ENCODE results near the gene ABCB11. TPM values are rescaled to one million over a fixed set of nuclear protein-coding genes. Genes with fewer than 3 reads are reported as not detected.
"Not testable (repeated sequence)": the region's sequence is repeated elsewhere in the genome, so short reads cannot be mapped to it uniquely, and the experiment has no call there.

Gene ABCB11
- total RNA-seq, 1 donor, result 0.42 TPM

DNA sequence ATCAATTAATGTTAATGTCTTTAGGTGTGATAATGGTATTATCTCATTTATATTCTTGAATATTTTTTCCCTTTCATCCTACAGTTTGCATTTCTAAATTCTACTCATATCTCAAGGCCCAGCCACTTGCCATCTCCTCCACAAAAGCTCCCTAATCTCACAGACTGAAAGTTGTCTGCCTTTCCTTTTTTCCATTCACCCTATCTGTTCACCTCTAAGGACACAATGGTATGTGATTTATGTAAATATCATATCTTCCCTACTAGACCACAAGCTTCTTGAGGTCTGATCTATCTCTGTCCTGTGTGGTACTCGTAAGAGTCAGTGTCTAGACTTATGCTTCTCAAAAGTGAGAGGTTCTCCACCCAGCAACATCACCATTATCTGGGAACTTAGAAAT, 137.0 kb downstream of the ABCB11 start:
- peaks cover 11% of the 10 kb centered on the region for H3K4me1 ChIP-seq (ENCODE audit: insufficient read depth, low read length)
- no peaks in the 10 kb centered on the region for H3K27me3 ChIP-seq (ENCODE audit: insufficient read depth, low read length)
- no peaks in the 10 kb centered on the region for H3K9me3 ChIP-seq (ENCODE audit: low read depth, low read length)
- no peak overlapping the region for H3K4me3 ChIP-seq (ENCODE audit: low read length)

GRCh38 chr2:168892327-168892726, 138.8 kb downstream of the ABCB11 start:
- no peaks in the 10 kb centered on the region for H3K27me3 ChIP-seq (ENCODE audit: insufficient read depth, low read length)
- no peaks in the 10 kb centered on the region for H3K9me3 ChIP-seq (ENCODE audit: low read depth, low read length)
- peaks cover 11% of the 10 kb centered on the region for H3K4me1 ChIP-seq (ENCODE audit: insufficient read depth, low read length)
- no peak overlapping the region for H3K4me3 ChIP-seq (ENCODE audit: low read length)

DNA sequence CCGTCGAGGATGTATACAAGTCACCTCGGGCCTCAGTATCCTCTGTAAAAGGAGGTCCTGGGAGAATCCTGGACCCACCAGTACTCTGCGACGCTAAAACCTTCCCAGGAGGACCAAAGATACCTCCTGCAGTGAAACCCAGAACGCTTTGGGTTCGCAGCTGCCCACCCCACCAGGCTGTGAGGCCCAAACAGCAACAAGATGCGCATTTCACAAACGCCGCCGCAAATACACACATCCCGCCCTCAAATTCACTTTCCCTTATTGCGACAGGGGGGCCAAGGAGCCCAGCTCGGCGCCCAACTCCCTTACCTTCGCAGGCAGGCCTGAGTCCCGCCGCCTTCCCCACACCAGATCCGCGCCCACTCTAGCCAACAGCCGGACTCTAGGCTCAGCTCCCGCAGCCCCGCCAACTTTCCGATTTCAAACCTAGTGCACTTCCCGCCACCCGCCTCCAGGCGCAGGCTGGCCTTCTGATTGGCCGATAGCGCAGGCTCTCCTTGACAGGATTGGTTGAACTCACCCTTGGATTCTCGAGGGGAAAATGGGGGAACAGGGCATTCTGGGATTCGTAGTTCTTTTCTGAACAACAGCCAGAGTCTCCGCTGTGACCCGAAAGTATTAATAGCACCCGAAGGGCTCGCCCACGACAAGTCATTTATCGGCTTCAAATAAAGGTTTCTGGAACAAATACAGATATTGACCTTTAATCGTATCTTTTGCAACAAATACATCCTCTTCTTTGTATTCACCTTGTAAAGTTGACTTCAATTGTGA, 140.9 kb downstream of the ABCB11 start, which contains the start of gene SPC25:
SPC25 (minus strand) TSS at position 425 of the 777 bp plus-strand sequence. CDS start 911 bp downstream, outside the sequence.
- peaks cover 11% of the 10 kb centered on the region for H3K4me1 ChIP-seq (ENCODE audit: insufficient read depth, low read length)
- no peaks in the 10 kb centered on the region for H3K9me3 ChIP-seq (ENCODE audit: low read depth, low read length)
- H3K4me3 ChIP-seq (ENCODE audit: low read length), result peak within 1 kb of the TSS; percentile 46
- no peaks in the 10 kb centered on the region for H3K27me3 ChIP-seq (ENCODE audit: insufficient read depth, low read length)

DNA sequence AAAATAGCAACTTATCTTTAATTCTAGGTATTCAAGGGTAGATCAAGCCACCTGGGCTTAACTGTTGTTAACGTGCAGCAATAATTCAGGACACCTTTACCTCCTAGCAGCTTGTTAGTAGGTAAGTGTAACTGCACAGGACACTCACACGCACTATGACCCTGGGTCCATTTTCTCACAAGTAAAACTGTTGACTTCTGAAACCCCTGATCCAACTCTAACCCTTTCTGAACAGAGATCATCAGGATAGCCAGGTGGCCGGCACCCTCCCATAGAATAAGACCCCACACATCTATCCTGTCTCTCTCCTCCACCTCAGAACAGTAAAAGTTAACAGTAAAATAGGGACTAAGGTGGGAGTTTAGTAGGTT, 141.5 kb downstream of the ABCB11 start:
- peaks cover 11% of the 10 kb centered on the region for H3K4me1 ChIP-seq (ENCODE audit: insufficient read depth, low read length)

GRCh38 chr2:168884975-168885374, 146.1 kb downstream of the ABCB11 start:
- H3K9me3 ChIP-seq (ENCODE audit: low read depth, low read length), result no peaks in the 10 kb centered on the region
- peaks cover 5% of the 10 kb centered on the region for H3K4me1 ChIP-seq (ENCODE audit: insufficient read depth, low read length)
- H3K27me3 ChIP-seq (ENCODE audit: insufficient read depth, low read length), result no peaks in the 10 kb centered on the region
- no peak overlapping the region for H3K4me3 ChIP-seq (ENCODE audit: low read length)

More for the DNA sequence above, 141.5 kb downstream of the ABCB11 start:
- no peaks in the 10 kb centered on the region for H3K9me3 ChIP-seq (ENCODE audit: low read depth, low read length)
- H3K4me3 ChIP-seq (ENCODE audit: low read length), result peak overlapping the region; percentile 46
- no peaks in the 10 kb centered on the region for H3K27me3 ChIP-seq (ENCODE audit: insufficient read depth, low read length)

GRCh38 chr2:168882163-168882562, 149.0 kb downstream of the ABCB11 start:
- H3K9me3 ChIP-seq (ENCODE audit: low read depth, low read length); H3K27me3 ChIP-seq (ENCODE audit: insufficient read depth, low read length); H3K4me1 ChIP-seq (ENCODE audit: insufficient read depth, low read length); H3K4me3 ChIP-seq (ENCODE audit: low read length): not testable (repeated sequence)

DNA sequence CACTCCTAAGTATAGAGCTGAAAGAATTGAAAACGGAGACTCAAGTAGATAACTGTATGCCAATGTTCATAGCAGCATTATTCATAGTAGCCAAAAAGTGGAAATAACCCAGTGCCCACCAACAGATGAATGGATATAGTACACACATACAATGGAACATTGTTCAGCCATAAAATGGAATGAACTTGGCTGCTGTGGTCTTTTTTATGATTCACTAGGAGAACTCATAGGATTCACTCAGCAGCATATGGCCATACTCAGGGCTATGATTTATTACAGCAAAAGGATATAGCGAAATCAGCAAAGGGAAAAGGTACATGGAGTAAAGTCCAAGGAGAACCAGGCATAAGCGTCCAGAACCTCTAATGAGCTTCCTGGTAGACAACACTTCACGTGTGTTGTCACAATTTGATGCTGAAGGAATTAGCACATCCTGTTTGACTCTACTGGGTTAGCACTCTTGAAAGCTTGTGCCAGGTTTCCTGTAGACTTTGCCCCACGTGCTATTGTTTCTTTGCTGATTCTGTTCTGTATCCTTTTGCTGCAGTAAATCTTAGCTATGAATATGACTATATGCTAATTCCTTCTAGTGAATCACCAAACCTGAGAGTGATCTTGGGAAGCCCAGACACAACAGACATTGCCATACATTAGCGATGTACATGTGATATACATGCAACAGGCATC, 156.6 kb downstream of the ABCB11 start:
- H3K4me1 ChIP-seq (ENCODE audit: insufficient read depth, low read length), result no peaks in the 10 kb centered on the region
- H3K27me3 ChIP-seq (ENCODE audit: insufficient read depth, low read length), result no peaks in the 10 kb centered on the region
- no peak overlapping the region for H3K4me3 ChIP-seq (ENCODE audit: low read length)
- no peaks in the 10 kb centered on the region for H3K9me3 ChIP-seq (ENCODE audit: low read depth, low read length)

DNA sequence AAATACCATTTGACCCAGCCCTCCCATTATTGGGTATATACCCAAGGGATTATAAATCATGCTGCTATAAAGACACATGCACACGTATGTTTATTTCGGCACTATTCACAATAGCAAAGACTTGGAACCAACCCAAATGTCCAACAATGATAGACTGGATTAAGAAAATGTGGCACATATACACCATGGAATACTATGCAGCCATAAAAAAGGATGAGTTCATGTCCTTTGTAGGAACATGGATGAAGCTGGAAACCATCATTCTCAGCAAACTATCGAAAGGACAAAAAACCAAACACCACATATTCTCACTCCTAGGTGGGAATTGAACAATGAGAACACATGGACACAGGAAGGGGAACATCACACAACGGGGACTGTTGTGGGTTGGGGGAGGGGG, 160.3 kb downstream of the ABCB11 start:
- H3K4me3 ChIP-seq (ENCODE audit: low read length); H3K27me3 ChIP-seq (ENCODE audit: insufficient read depth, low read length); H3K9me3 ChIP-seq (ENCODE audit: low read depth, low read length): not testable (repeated sequence)

More for the DNA sequence above, 160.3 kb downstream of the ABCB11 start:
- H3K4me1 ChIP-seq (ENCODE audit: insufficient read depth, low read length), result not testable (repeated sequence)

Other genes with a start within 250 kb of the ABCB11 start
- 2.0 TPM for gene NOSTRIN, start 228.7 kb downstream of the ABCB11 start, total RNA-seq
- 1.3 TPM for gene SPC25, start 140.9 kb downstream of the ABCB11 start, total RNA-seq
- not detected for gene G6PC2, start 130.0 kb downstream of the ABCB11 start, total RNA-seq
- gene DHRS9, start 38.2 kb upstream of the ABCB11 start, total RNA-seq, result 0.42 TPM

Data from mononuclear cell (primary cell).